Prostate gland (tissue), 2 donors: Measurements from ENCODE around the gene CLDN2. TPM values are rescaled to one million over a fixed set of nuclear protein-coding genes. Genes with fewer than 3 reads are reported as not detected.
"Not testable (repeated sequence)": the region's sequence is repeated elsewhere in the genome, so short reads cannot be mapped to it uniquely, and the experiment has no call there.

Source experiments
- DNase-seq: peaks from one replicate; pipeline ENCODE4 v3.0.0-alpha.2; 2019; ENCODE audit warnings: low spot score
- H3K27ac ChIP-seq, 2 donors: fragments of 200-600 bp; sonication (generic); 2 replicates each; pipeline ENCODE4 v1.5.1; 2017 to 2019
- H3K27me3 ChIP-seq: fragments of 200-600 bp; sonication (generic); replicated peaks from 2 replicates; pipeline ENCODE4 v1.5.1; 2019; ENCODE audit not compliant: insufficient read depth
- H3K36me3 ChIP-seq, 2 donors: fragments of 200-600 bp; sonication (generic); 1 replicate in 1 of 2; 2 replicates in 1 of 2; pipeline versions ENCODE4 v1.5.1 to v1.8.1; 2017 to 2019
- H3K4me1 ChIP-seq: fragments of 200-600 bp; sonication (generic); replicated peaks from 2 replicates; pipeline ENCODE4 v1.5.1; 2019
- H3K4me3 ChIP-seq, 2 donors: fragments of 200-600 bp; sonication (generic); 2 replicates each; pipeline ENCODE4 v1.5.1; 2017 to 2019
- H3K9me3 ChIP-seq: fragments of 200-600 bp; sonication (generic); 2 replicates; pipeline ENCODE4 v1.5.1; 2017
- CTCF ChIP-seq, 4 experiments: fragments of 200-600 bp in 2 of 4; fragments of 450-650 bp in 2 of 4; sonication (generic) in 2 of 4; IDR thresholded peaks; 1 replicate in 3 of 4; 2 replicates in 1 of 4; pipeline ENCODE4 v1.5.1; 2016 to 2019; ENCODE audit warnings: antibody characterized with exemption in 4 of 4, mild to moderate bottlenecking in 2 of 4, moderate library complexity in 2 of 4
- POLR2A ChIP-seq: fragments of 450-650 bp; IDR thresholded peaks from one replicate; pipeline ENCODE4 v1.6.1; 2016; ENCODE audit warnings: antibody characterized with exemption, mild to moderate bottlenecking
- POLR2AphosphoS5 ChIP-seq: sonication (generic); formaldehyde crosslinking; IDR thresholded peaks from one replicate; pipeline ENCODE4 v1.6.1; 2017; ENCODE audit warnings: antibody characterized with exemption
- WGBS: methylation state at CpG from one replicate; pipeline ENCODE4 v1.1.5; 2018; 5-methylcytosine and 5-hydroxymethylcytosine counted together
- intact Hi-C: fragments of 100-400 bp; cut with DNase I; formaldehyde crosslinking; loops from one replicate; pipeline ENCODE4 v1.14.2; 2022
- total RNA-seq, 2 donors: library from RNA; depleted of rRNA; stranded (reverse); fragments of >200 nt; gene quantifications; one replicate each; pipeline ENCODE4 v1.1.0, GENCODE V29; 2016

CLDN2 gene
- total RNA-seq, 2 donors from 2014 or later: 0.28 TPM; not detected in 1

GRCh38 chrX:106959901-106960300, 39.7 kb downstream of the CLDN2 start:
- TF ChIP-seq POLR2AphosphoS5: no peak
- no peak for TF ChIP-seq POLR2A
- no peak for TF ChIP-seq CTCF (IDR thresholded peaks at IDR 0.05)
- no peak overlapping the region for H3K27ac ChIP-seq
- H3K4me1 ChIP-seq: no peaks in the 10 kb centered on the region
- WGBS: 61% methylated on average over 2 of the region's 2 CpGs
- H3K36me3 ChIP-seq: no peaks in the 10 kb centered on the region
- no peak overlapping the region for H3K4me3 ChIP-seq
- H3K27me3 ChIP-seq: no peaks in the 10 kb centered on the region
- intact Hi-C loops: no loop called here
- no peaks in the 10 kb centered on the region for H3K9me3 ChIP-seq
- peak; percentile 3 for DNase-seq

DNA sequence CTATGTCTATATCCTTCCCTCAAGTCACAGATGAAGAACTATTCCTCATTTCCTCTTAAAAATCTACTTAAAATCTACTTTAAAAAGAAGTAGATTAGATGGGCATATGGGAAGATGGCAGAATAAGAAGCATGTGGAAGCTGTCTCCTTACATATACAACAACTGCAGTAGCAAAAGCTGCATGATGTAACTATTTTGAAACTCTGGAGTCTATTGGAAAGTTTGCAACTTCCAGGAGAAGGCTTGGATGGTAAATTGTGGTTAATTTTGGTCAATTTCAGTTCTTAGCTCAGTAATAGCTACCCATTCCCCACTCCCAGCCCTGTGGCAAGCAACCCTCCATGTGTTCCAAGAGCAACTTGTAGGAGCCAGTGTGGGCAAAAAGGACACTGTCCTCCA, 42.9 kb downstream of the CLDN2 start:
- DNase-seq: no peak
- Histone ChIP-seq H3K27ac (no peak overlapping the region), H3K4me1 (no peaks in the 10 kb centered on the region), H3K27me3 (no peaks in the 10 kb centered on the region), H3K36me3 (no peaks in the 10 kb centered on the region), H3K4me3 (no peak overlapping the region), H3K9me3 (no peaks in the 10 kb centered on the region)
- intact Hi-C loops: no loop called here
- TF ChIP-seq POLR2AphosphoS5: no peak
- no peak for TF ChIP-seq POLR2A
- no peak for TF ChIP-seq CTCF (IDR thresholded peaks at IDR 0.05)

DNA sequence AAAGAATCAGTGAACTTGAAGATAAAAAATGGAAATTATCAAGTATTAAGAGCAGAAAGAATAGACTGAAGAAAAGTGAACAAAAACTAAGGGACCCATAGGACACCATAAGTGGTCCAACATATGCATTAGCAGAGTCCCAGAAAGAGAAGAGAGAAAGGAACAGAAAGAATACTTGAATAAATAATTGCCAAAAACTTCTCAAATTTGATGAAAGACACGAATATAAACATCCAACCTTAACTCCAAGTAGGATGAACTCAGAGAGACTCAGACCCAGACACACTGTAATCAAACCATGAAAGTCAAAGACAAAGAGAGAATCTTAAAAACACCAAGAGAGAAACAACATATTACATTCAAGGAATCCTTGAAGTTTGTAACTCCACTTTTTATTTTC, 44.1 kb downstream of the CLDN2 start:
- no peak for TF ChIP-seq CTCF (IDR thresholded peaks at IDR 0.05)
- no peak for TF ChIP-seq POLR2A
- no peak for TF ChIP-seq POLR2AphosphoS5
- 86% methylated on average over 1 of the region's 1 CpG for WGBS
- intact Hi-C loops: no loop called here
- Histone ChIP-seq H3K27ac (no peak overlapping the region), H3K4me1 (no peaks in the 10 kb centered on the region), H3K9me3 (no peaks in the 10 kb centered on the region), H3K36me3 (no peaks in the 10 kb centered on the region), H3K4me3 (no peak overlapping the region), H3K27me3 (no peaks in the 10 kb centered on the region)
- DNase-seq: no peak

DNA sequence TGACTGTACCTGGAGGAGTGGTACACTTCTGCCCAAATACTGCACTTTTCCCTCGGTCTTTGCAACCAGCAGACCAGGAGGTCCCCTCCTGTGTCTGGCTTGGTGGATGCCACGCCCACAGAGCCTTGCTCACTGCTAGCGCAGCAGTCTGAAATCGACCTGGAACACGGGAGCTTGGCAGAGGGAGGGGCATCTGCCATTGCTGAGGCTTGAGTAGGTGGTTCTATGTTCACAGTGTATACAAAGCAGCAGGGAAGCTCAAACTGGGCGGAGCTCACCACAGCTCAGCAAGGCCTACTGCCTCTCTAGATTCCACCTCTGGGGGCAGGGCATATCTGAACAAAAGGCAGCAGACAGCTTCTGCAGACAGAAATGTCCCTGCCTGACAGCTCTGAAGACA, 46.3 kb downstream of the CLDN2 start:
- H3K36me3 ChIP-seq: not testable (repeated sequence)
- 81% methylated on average over 4 of the region's 6 CpGs for WGBS

DNA sequence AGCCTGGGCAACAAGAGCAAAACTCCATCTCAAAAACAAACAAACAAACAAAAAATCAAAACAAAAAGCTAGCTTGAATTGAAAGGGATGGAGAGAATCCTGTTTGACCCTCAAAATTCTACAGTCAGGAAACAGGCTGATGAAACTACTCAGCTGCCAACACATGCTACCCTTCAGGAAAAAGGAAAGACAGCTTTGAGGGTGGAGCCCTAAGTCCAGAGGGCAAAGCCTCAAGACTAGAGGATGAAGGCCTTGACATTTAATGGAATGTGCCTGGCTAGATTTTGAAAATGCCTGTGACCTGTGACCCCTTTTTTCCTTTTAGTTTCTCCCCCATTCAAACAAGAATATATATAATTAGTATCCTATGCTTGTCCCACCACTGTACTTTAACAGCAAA, 52.7 kb downstream of the CLDN2 start:
- TF ChIP-seq POLR2AphosphoS5 (no peak), CTCF (IDR thresholded peaks at IDR 0.05) (no peak), POLR2A (no peak)
- Histone ChIP-seq H3K27ac (no peak overlapping the region), H3K36me3 (no peaks in the 10 kb centered on the region), H3K4me1 (no peaks in the 10 kb centered on the region), H3K27me3 (no peaks in the 10 kb centered on the region), H3K9me3 (no peaks in the 10 kb centered on the region), H3K4me3 (no peak overlapping the region)
- DNase-seq: no peak
- intact Hi-C loops: no loop called here

More for the DNA sequence above, 46.3 kb downstream of the CLDN2 start:
- H3K4me1 ChIP-seq, H3K9me3 ChIP-seq, H3K27ac ChIP-seq, intact Hi-C loops, H3K27me3 ChIP-seq, H3K4me3 ChIP-seq, DNase-seq: not testable (repeated sequence)
